Activated CD4-positive, alpha-beta T cell treated with anti-CD3 and anti-CD28 coated beads for 36 hours (primary cell): ENCODE results near the gene ASNS. TPM values are rescaled to one million over a fixed set of nuclear protein-coding genes. Genes with fewer than 3 reads are reported as not detected.

Experiments used
- ATAC-seq: fragments of 200-7000 bp; cut with Tn5 transposase; one replicate; pipeline ENCODE4 v1.10.0; 2021; ENCODE audit warnings: mild to moderate bottlenecking, moderate library complexity
- CTCF ChIA-PET: fragments of 350-600 bp; sonication (Branson Sonifier 250); formaldehyde crosslinking; loops from one replicate; lab custom pipeline; 2021; ENCODE audit warnings: antibody characterized with exemption; lab: Charles Lee
- POLR2A ChIA-PET: fragments of 350-600 bp; sonication (Branson Sonifier 250); formaldehyde crosslinking; loops from one replicate; lab custom pipeline; 2021; ENCODE audit warnings: antibody characterized with exemption, inconsistent platforms; lab: Charles Lee
- DNase-seq: peaks from one replicate; pipeline ENCODE4 v3.0.0-alpha.2; 2020
- H3K27ac Mint-ChIP-seq: one replicate; pipeline ENCODE4 v1.8.0; 2021; ENCODE audit warnings: mixed read lengths
- H3K27me3 Mint-ChIP-seq: one replicate; pipeline ENCODE4 v1.8.0; 2021; ENCODE audit warnings: mixed read lengths
- H3K36me3 Mint-ChIP-seq: one replicate; pipeline ENCODE4 v1.8.0; 2021; ENCODE audit warnings: low read depth, mixed read lengths
- H3K4me1 Mint-ChIP-seq: one replicate; pipeline ENCODE4 v1.8.0; 2021; ENCODE audit warnings: mixed read lengths
- H3K4me3 Mint-ChIP-seq: one replicate; pipeline ENCODE4 v1.8.0; 2021; ENCODE audit warnings: mild to moderate bottlenecking, moderate library complexity, mixed read lengths
- H3K9me3 Mint-ChIP-seq: one replicate; pipeline ENCODE4 v1.8.0; 2021; ENCODE audit warnings: low read depth, mixed read lengths
- intact Hi-C, 2 experiments: fragments of 100-400 bp; cut with DNase I in 1 of 2; cut with micrococcal nuclease in 1 of 2; formaldehyde crosslinking; loops; one replicate each; pipeline versions ENCODE4 v1.14.2 to v1.15.1; 2022 to 2024; cut with DNase I, micrococcal nuclease
- total RNA-seq, 2 experiments: library from RNA; stranded (reverse); gene quantifications; one replicate each; pipeline ENCODE4 v1.2.3, GENCODE V29; 2021

ASNS gene
- total RNA-seq, 2 experiments from 2014 or later: 228 to 247 TPM

- Mint-ChIP-seq H3K27ac (no peak overlapping the region), H3K36me3 (no peaks in the 10 kb centered on the region), H3K9me3 (no peaks in the 10 kb centered on the region), H3K4me3 (no peak overlapping the region), H3K27me3 (peaks cover 12% of the 10 kb centered on the region), H3K4me1 (no peaks in the 10 kb centered on the region)
- intact Hi-C loops: no loop called here
- no peak for ATAC-seq
- POLR2A ChIA-PET: no interaction called here
- CTCF ChIA-PET: no interaction called here
- no peak for DNase-seq
Observed at GRCh38 chr7:97842772-97843345, 29.3 kb downstream of the ASNS start.

GRCh38 chr7:97842006-97842405 is 30.2 kb downstream of the ASNS start:
- no peaks in the 10 kb centered on the region for H3K9me3 Mint-ChIP-seq
- H3K4me3 Mint-ChIP-seq: no peak overlapping the region
- intact Hi-C loops: no loop called here
- DNase-seq (no peak), ATAC-seq (no peak)
- ChIA-PET POLR2A (no interaction called here), CTCF (interaction anchor here (1.2 kb wide), 1 partner anchor 14 kb away, joined by 3 read pairs; no protein-coding TSS in a partner anchor)
- no peaks in the 10 kb centered on the region for H3K36me3 Mint-ChIP-seq
- H3K27ac Mint-ChIP-seq: no peak overlapping the region
- H3K27me3 Mint-ChIP-seq: peaks cover 12% of the 10 kb centered on the region
- H3K4me1 Mint-ChIP-seq: no peaks in the 10 kb centered on the region

GRCh38 chr7:97835296-97836138 is 36.7 kb downstream of the ASNS start:
- CTCF ChIA-PET: interaction anchor here (0.6 to 2.8 kb wide), 11 partner anchors 8 to 731 kb away, joined by 3 to 16 read pairs (median 7); no protein-coding TSS in a partner anchor
- POLR2A ChIA-PET: no interaction called here
- intact Hi-C loops: loop anchor here (1.0 to 5.0 kb wide), 4 partner anchors 336 to 1918 kb away; no protein-coding TSS in a partner anchor
- Mint-ChIP-seq H3K9me3 (no peaks in the 10 kb centered on the region), H3K27me3 (peaks cover 27% of the 10 kb centered on the region), H3K4me1 (no peaks in the 10 kb centered on the region), H3K36me3 (no peaks in the 10 kb centered on the region), H3K4me3 (no peak overlapping the region), H3K27ac (no peak overlapping the region)
- ATAC-seq (peak; percentile 78), DNase-seq (peak; percentile 80)

- intact Hi-C loops: no loop called here
- Mint-ChIP-seq H3K9me3 (no peaks in the 10 kb centered on the region), H3K4me3 (no peak overlapping the region), H3K27ac (no peak overlapping the region), H3K36me3 (no peaks in the 10 kb centered on the region), H3K4me1 (no peaks in the 10 kb centered on the region), H3K27me3 (peaks cover 2% of the 10 kb centered on the region)
- DNase-seq (no peak), ATAC-seq (no peak)
- POLR2A ChIA-PET: no interaction called here
- CTCF ChIA-PET: interaction anchor here (0.9 to 1.2 kb wide), 2 partner anchors 17 kb away, joined by 3 read pairs; no protein-coding TSS in a partner anchor
Observed at GRCh38 chr7:97819161-97819560, 53.0 kb downstream of the ASNS start.

GRCh38 chr7:97818066-97818663 is 54.0 kb downstream of the ASNS start:
- H3K4me1 Mint-ChIP-seq: no peaks in the 10 kb centered on the region
- H3K27me3 Mint-ChIP-seq: no peaks in the 10 kb centered on the region
- no peaks in the 10 kb centered on the region for H3K36me3 Mint-ChIP-seq
- no peak for ATAC-seq
- POLR2A ChIA-PET: interaction anchor here (0.5 kb wide), 1 partner anchor 9 kb away, joined by 3 read pairs; no protein-coding TSS in a partner anchor
- no peak overlapping the region for H3K4me3 Mint-ChIP-seq
- no peaks in the 10 kb centered on the region for H3K9me3 Mint-ChIP-seq
- H3K27ac Mint-ChIP-seq: no peak overlapping the region
- CTCF ChIA-PET: interaction anchor here (1.1 to 1.2 kb wide), 2 partner anchors 8 to 18 kb away, joined by 3 read pairs; no protein-coding TSS in a partner anchor
- intact Hi-C loops: no loop called here
- DNase-seq: no peak

Other genes starting within 250 kb of the ASNS start
- gene TAC1, start 140.3 kb downstream of the ASNS start, total RNA-seq: under 1 TPM; 0.54 to 0.62 TPM
- gene OCM2, start 117.8 kb upstream of the ASNS start, total RNA-seq: not detected
- gene LMTK2, start 234.5 kb upstream of the ASNS start, total RNA-seq: 10 to 100 TPM in 1 of 2 experiments, 1 to 10 TPM in 1; 10.0 to 16.9 TPM